Thyroid gland (tissue), 4 donors: Measurements from ENCODE around the gene INPP4B.

Experiments
- POLR2A ChIP-seq, 2 donors: fragments of 450-650 bp; IDR thresholded peaks; one replicate each; pipeline ENCODE4 v1.6.1; 2017; ENCODE audit warnings: antibody characterized with exemption in 2 of 2, mild to moderate bottlenecking in 2 of 2, moderate library complexity in 1 of 2
- TF ChIP-seq, protein P1 (sequence below), 6 experiments: fragments of 200-600 bp in 3 of 6; fragments of 450-650 bp in 3 of 6; sonication (generic) in 3 of 6; IDR thresholded peaks; one replicate each; pipeline ENCODE4 v1.5.1; 2016 to 2019; ENCODE audit warnings: antibody characterized with exemption in 6 of 6, mild to moderate bottlenecking in 2 of 6, inconsistent platforms in 1 of 6, moderate library complexity in 1 of 6

DNA sequence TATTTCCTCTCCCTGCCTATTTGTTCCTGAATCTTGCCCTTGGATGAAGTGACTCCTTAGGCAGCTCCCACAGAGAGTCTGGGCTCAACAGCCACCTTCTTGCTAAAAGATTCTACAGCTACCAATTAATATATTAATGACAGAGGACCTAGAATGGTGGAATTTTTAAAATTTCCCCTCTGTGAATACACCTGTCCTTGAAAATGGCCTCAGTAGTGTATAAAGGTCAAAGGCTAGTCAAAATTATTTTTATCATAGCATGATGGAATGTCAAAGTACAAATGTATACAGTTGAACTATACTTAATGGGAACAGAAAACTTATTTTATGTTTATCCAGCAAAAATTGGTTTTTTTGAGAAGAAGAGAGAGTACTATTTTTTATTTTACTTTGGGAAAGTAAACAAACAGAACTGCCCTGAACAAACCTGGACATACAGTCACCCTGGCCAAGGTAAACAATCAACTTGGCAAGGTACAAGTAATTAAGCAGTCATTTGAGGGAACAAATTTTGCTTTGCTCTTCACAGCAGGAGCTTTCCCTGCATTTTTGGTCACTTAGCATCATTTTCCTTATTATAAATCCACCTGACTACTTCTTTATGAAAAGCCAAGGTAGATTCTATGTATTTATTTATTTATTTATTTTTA, 250.8 kb downstream of the INPP4B start:
- no peak for TF ChIP-seq POLR2A (IDR thresholded peaks at IDR 0.05)
- TF ChIP-seq, protein P1, sequence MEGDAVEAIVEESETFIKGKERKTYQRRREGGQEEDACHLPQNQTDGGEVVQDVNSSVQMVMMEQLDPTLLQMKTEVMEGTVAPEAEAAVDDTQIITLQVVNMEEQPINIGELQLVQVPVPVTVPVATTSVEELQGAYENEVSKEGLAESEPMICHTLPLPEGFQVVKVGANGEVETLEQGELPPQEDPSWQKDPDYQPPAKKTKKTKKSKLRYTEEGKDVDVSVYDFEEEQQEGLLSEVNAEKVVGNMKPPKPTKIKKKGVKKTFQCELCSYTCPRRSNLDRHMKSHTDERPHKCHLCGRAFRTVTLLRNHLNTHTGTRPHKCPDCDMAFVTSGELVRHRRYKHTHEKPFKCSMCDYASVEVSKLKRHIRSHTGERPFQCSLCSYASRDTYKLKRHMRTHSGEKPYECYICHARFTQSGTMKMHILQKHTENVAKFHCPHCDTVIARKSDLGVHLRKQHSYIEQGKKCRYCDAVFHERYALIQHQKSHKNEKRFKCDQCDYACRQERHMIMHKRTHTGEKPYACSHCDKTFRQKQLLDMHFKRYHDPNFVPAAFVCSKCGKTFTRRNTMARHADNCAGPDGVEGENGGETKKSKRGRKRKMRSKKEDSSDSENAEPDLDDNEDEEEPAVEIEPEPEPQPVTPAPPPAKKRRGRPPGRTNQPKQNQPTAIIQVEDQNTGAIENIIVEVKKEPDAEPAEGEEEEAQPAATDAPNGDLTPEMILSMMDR (IDR thresholded peaks at IDR 0.05): no peak
